SK-N-DZ (cell line): ENCODE measurements around the gene ALK.

Experiments
- DNase-seq: peaks from one replicate; pipeline ENCODE4 v3.0.0-alpha.2; 2015; ENCODE audit warnings: low spot score
- small RNA-seq, 2 experiments: library from RNA; depleted of rRNA; stranded (forward); fragments of <200 nt; gene quantifications; one replicate each; pipeline ENCODE3, GENCODE V24; 2014

The ALK gene

GRCh38 chr2:29160184-29160583 is 761.2 kb downstream of the ALK start:
- no peak for DNase-seq

- no peak for DNase-seq
Observed at GRCh38 chr2:29159125-29159524, 762.3 kb downstream of the ALK start.

GRCh38 chr2:29157131-29157530 is 764.3 kb downstream of the ALK start:
- no peak for DNase-seq

GRCh38 chr2:29155578-29155977 is 765.8 kb downstream of the ALK start:
- no peak for DNase-seq

GRCh38 chr2:29154610-29155009 is 766.8 kb downstream of the ALK start:
- DNase-seq, result no peak

GRCh38 chr2:29147963-29148362 is 773.4 kb downstream of the ALK start:
- no peak for DNase-seq

- no peak for DNase-seq
Observed at GRCh38 chr2:29146197-29146596, 775.2 kb downstream of the ALK start.

GRCh38 chr2:29143657-29144056 is 777.7 kb downstream of the ALK start:
- peak; percentile 28 for DNase-seq

Small RNAs within 50 kb of the gene (small RNA-seq; reads per million reads assigned to genes)
- 0 reads per million in 2 experiments for gene RN7SL516P
